ENCODE measurements around the gene PTPRD. TPM values are rescaled to one million over a fixed set of nuclear protein-coding genes. Genes with fewer than 3 reads are reported as not detected.
A peak's percentile ranks its signal among the peaks of the same experiment; 100 is the strongest.

The PTPRD gene
- total and polyA plus RNA-seq, 2 experiments from 2014 or later, result 11.5 to 58.0 TPM

GRCh38 chr9:8477450-8477849, 2135.4 kb downstream of the PTPRD start:
- DNase-seq (ENCODE audit: low spot score) (no peak), ATAC-seq (no peak)
- Mint-ChIP-seq H3K36me3 (ENCODE audit: low read depth) (no peaks in the 10 kb centered on the region; the same call in 1 of the 3 replicates), H3K27ac (peak overlapping the region; percentile 94), H3K27me3 (ENCODE audit: insufficient read depth, low read depth, poor library complexity) (peaks cover 1% of the 10 kb centered on the region), H3K9me3 (no peaks in the 10 kb centered on the region; the same call in 2 of the 3 replicates), H3K4me3 (no peak overlapping the region), H3K4me1 (peaks cover 16% of the 10 kb centered on the region)
- Histone ChIP-seq H3K4me2 (peak overlapping the region; percentile 47), H3K36me3 (ENCODE audit: insufficient read depth) (no peaks in the 10 kb centered on the region), H2AFZ (no peak overlapping the region), H3K4me1 (ENCODE audit: insufficient read depth) (peaks cover 16% of the 10 kb centered on the region), H3K4me3 (no peak overlapping the region), H4K20me1 (replicated peaks; ENCODE audit: insufficient read depth) (no peaks in the 10 kb centered on the region), H3K27me3 (ENCODE audit: insufficient read depth) (no peaks in the 10 kb centered on the region), H3K9me2 (ENCODE audit: insufficient read depth) (0 out of 2 replicates have a peak, but pooled peaks cover 6% of the 10 kb centered on the region), H3F3A (replicated peaks; ENCODE audit: low read depth) (no peaks in the 10 kb centered on the region), H3K27ac (ENCODE audit: low read depth) (no peak overlapping the region), H3K79me2 (replicated peaks; ENCODE audit: insufficient read depth) (no peaks in the 10 kb centered on the region)
- TF ChIP-seq ZNF331 (CRISPR knock-in tag; IDR thresholded peaks at IDR 0.05; ENCODE audit: low read depth) (no peak), EZH2 (IDR thresholded peaks at IDR 0.05; ENCODE audit: low read depth, unreplicated experiment) (no peak), CTCF (conservative IDR thresholded peaks at IDR 0.05; ENCODE audit: low read depth in 2 of 2) (no peak), EZH2phosphoT487 (IDR thresholded peaks at IDR 0.05; ENCODE audit: unreplicated experiment) (no peak), ZNF462 (CRISPR knock-in tag; IDR thresholded peaks at IDR 0.05) (no peak)
